A549 (cell line): ENCODE data around the gene GMEB2. TPM values are rescaled to one million over a fixed set of nuclear protein-coding genes. Genes with fewer than 3 reads are reported as not detected.

Source experiments
- ATAC-seq, 2 experiments: fragments of 200-7000 bp in 1 of 2; fragments of >200 bp in 1 of 2; cut with Nextera tagmentation in 1 of 2; cut with Tn5 transposase in 1 of 2; 3 replicates each; pipeline versions ENCODE4 v1.8.0 to v1.9.1; 2018 to 2020; ENCODE audit warnings: mild to moderate bottlenecking in 1 of 2, moderate library complexity in 1 of 2
- CTCF ChIA-PET: fragments of 300-600 bp; sonication (Branson Sonifier 250); formaldehyde crosslinking; extraction: SDS; loops from one replicate; lab custom pipeline; 2021; ENCODE audit warnings: antibody characterized with exemption, inconsistent platforms; lab: Yijun Ruan, JAX
- POLR2A ChIA-PET: fragments of 350-600 bp; formaldehyde crosslinking; extraction: SDS; loops from one replicate; lab custom pipeline; 2021; ENCODE audit warnings: antibody characterized with exemption, inconsistent platforms; lab: Yijun Ruan, JAX
- DNase-seq, 2 experiments: peaks; one replicate each; pipeline versions ENCODE4 v3.0.0 to v3.0.0-alpha.2; 2011 to 2016; ENCODE audit warnings: low read depth in 1 of 2, low spot score in 1 of 2
- FAIRE-seq: peaks from 2 replicates; lab custom pipeline; 2011; peaks lifted over from hg19 to GRCh38; lab: Jason Lieb, UNC
- H3K27ac ChIP-seq, 2 experiments: fragments of >200 bp; sonication (Bioruptor Twin); formaldehyde crosslinking; 3 replicates each; pipeline ENCODE4 v1.5.1; 2016 to 2017
- H3K4me1 ChIP-seq: fragments of >200 bp; sonication (Bioruptor Twin); formaldehyde crosslinking; 3 replicates; pipeline ENCODE4 v1.6.1; 2016
- H3K4me2 ChIP-seq: fragments of >200 bp; sonication (Bioruptor Twin); formaldehyde crosslinking; 3 replicates; pipeline ENCODE4 v1.6.1; 2016
- H3K4me3 ChIP-seq: fragments of >200 bp; sonication (Bioruptor Twin); formaldehyde crosslinking; 3 replicates; pipeline ENCODE4 v1.5.1; 2016
- H3K9me3 ChIP-seq: fragments of >200 bp; sonication (Bioruptor Twin); formaldehyde crosslinking; 3 replicates; pipeline ENCODE4 v1.6.1; 2016
- CHD2 ChIP-seq: fragments of 150-350 bp; IDR thresholded peaks from 2 replicates; pipeline ENCODE4 v1.6.1; 2014; ENCODE audit warnings: low read length; ENCODE audit not compliant: partially characterized antibody
- CHD4 ChIP-seq: fragments of 200-600 bp; sonication (generic); IDR thresholded peaks from 2 replicates; pipeline ENCODE4 v1.6.1; 2016; ENCODE audit warnings: antibody characterized with exemption, mild to moderate bottlenecking, borderline replicate concordance
- EHF ChIP-seq: fragments of 250-450 bp; sonication (Bioruptor Pico); IDR thresholded peaks from 2 replicates; pipeline ENCODE4 v1.5.0; 2020; ENCODE audit warnings: mild to moderate bottlenecking
- FOSL2 ChIP-seq, 2 experiments: fragments of 450-650 bp in 1 of 2; fragments of >200 bp in 1 of 2; sonication (Bioruptor Twin) in 1 of 2; formaldehyde crosslinking; IDR thresholded peaks; 2 replicates each; pipeline versions ENCODE4 v1.5.0 to v1.6.1; 2016 to 2020; ENCODE audit warnings: mild to moderate bottlenecking in 1 of 2, moderate library complexity in 1 of 2
- GATA3 ChIP-seq: IDR thresholded peaks from 2 replicates; pipeline ENCODE4 v1.6.1; 2012; ENCODE audit warnings: borderline replicate concordance
- HEYL ChIP-seq: fragments of 250-450 bp; sonication (Bioruptor Pico); IDR thresholded peaks from 2 replicates; pipeline ENCODE4 v1.8.0; 2021; ENCODE audit warnings: mild to moderate bottlenecking, moderate library complexity
- HOXB13 ChIP-seq: fragments of 250-450 bp; sonication (Bioruptor Pico); IDR thresholded peaks from 2 replicates; pipeline ENCODE4 v1.5.0; 2020; ENCODE audit warnings: low read depth, mild to moderate bottlenecking, moderate library complexity
- HOXB5 ChIP-seq: fragments of 250-450 bp; sonication (Bioruptor Pico); IDR thresholded peaks from 2 replicates; pipeline ENCODE4 v1.5.0; 2020; ENCODE audit warnings: mild to moderate bottlenecking, moderate library complexity
- JUNB ChIP-seq: fragments of >200 bp; sonication (Bioruptor Twin); formaldehyde crosslinking; IDR thresholded peaks from 2 replicates; pipeline ENCODE4 v1.6.1; 2016
- KDM1A ChIP-seq: fragments of 200-600 bp; sonication (generic); IDR thresholded peaks from 2 replicates; pipeline ENCODE4 v1.6.1; 2016; ENCODE audit warnings: low read depth, mild to moderate bottlenecking
- NFE2L2 ChIP-seq: fragments of 150-350 bp; conservative IDR thresholded peaks from 2 replicates; pipeline ENCODE4 v1.6.1; 2014; ENCODE audit warnings: low read length
- RARB ChIP-seq: fragments of 250-450 bp; sonication (Bioruptor Pico); IDR thresholded peaks from 2 replicates; pipeline ENCODE4 v1.8.0; 2021; ENCODE audit warnings: mild to moderate bottlenecking, moderate library complexity
- RCOR1 ChIP-seq: fragments of 150-350 bp; IDR thresholded peaks from 2 replicates; pipeline ENCODE4 v1.6.1; 2014; ENCODE audit warnings: antibody characterized with exemption, low read length, low read depth
- RFX5 ChIP-seq: fragments of 450-650 bp; IDR thresholded peaks from 2 replicates; pipeline ENCODE4 v1.7.1; 2014; ENCODE audit warnings: antibody characterized with exemption, mild to moderate bottlenecking, moderate library complexity
- SMC3 ChIP-seq: fragments of >200 bp; sonication (Bioruptor Twin); formaldehyde crosslinking; IDR thresholded peaks from 3 replicates; pipeline ENCODE4 v1.6.1; 2018; ENCODE audit warnings: inconsistent platforms
- TFCP2L1 ChIP-seq: fragments of 250-450 bp; sonication (Bioruptor Pico); IDR thresholded peaks from 2 replicates; pipeline ENCODE4 v1.5.0; 2021; ENCODE audit warnings: mild to moderate bottlenecking
- TP53 ChIP-seq: fragments of 250-450 bp; sonication (Bioruptor Pico); IDR thresholded peaks from 2 replicates; pipeline ENCODE4 v1.5.0; 2021; ENCODE audit warnings: mild to moderate bottlenecking, moderate library complexity
- ZSCAN20 ChIP-seq: fragments of 250-450 bp; sonication (Bioruptor Pico); IDR thresholded peaks from 2 replicates; pipeline ENCODE4 v1.8.0; 2022; ENCODE audit warnings: mild to moderate bottlenecking, moderate library complexity
- WGBS: methylation state at CpG from one replicate; pipeline ENCODE4 v1.1.6; 2017; ENCODE audit errors: missing lambda C conversion rate; 5-methylcytosine and 5-hydroxymethylcytosine counted together
- polyA plus RNA-seq, 4 experiments: library from polyadenylated mRNA; depleted of rRNA in 3 of 4; stranded (reverse); fragments of >200 nt; fragmentation: RNase III in 1 of 4; extraction: RNeasy Plus Mini Kit Qiagen cat#74134 plus additional on column Dnase treatment in 1 of 4; gene quantifications; 2 replicates in 3 of 4; 3 replicates in 1 of 4; pipeline ENCODE4 v1.2.3, GENCODE V29; 2011 to 2017
- TF ChIP-seq, protein P1 (sequence below): fragments of 150-350 bp; IDR thresholded peaks from 2 replicates; pipeline ENCODE4 v1.6.1; 2014; ENCODE audit warnings: low read depth, mild to moderate bottlenecking, low read length
- TF ChIP-seq, protein P2 (sequence below): fragments of 200-600 bp; sonication (generic); IDR thresholded peaks from 2 replicates; pipeline ENCODE4 v1.6.1; 2016; ENCODE audit warnings: antibody characterized with exemption, mild to moderate bottlenecking, moderate library complexity
- TF ChIP-seq, protein P3 (sequence below): IDR thresholded peaks from 2 replicates; pipeline ENCODE4 v1.6.1; 2012
- TF ChIP-seq, protein P4 (sequence below): fragments of 250-450 bp; sonication (Bioruptor Pico); IDR thresholded peaks from 2 replicates; pipeline ENCODE4 v1.5.0; 2020; ENCODE audit warnings: low read depth, mild to moderate bottlenecking, moderate library complexity

Gene GMEB2
- polyA plus RNA-seq, 2 of the 4 experiments (the other 2 are of a cell fraction): 6.5 to 6.8 TPM

DNA sequence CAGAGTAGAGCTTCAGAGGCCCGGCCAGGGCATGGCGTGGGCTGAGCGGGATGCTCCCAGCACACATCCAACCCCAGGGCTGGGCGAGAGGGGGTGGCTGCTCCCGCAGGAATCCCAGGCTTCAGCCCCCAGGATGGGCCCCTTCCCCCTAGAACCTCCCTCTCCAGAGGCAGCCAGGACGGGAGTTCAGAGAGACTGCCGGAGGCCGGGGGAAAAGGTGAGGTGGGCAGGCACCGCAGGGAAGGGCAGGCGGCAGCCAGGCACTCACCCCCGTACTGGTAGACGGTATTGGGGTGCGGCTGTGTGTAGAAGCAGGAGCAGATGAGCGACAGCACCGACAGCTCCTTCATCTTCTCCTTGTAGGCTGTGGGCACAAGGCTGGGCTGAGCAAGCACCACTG, 17.0 kb upstream of the GMEB2 start:
- Histone ChIP-seq H3K4me2 (no peak overlapping the region), H3K4me1 (peaks cover 9% of the 10 kb centered on the region; the same call in 2 of the 3 replicates), H3K27ac (no peak overlapping the region), H3K9me3 (no peaks in the 10 kb centered on the region), H3K4me3 (no peak overlapping the region)
- WGBS: 79% methylated on average over 15 of the region's 15 CpGs
- FAIRE-seq (no peak), DNase-seq (no peak), ATAC-seq (no peak)
- ChIA-PET CTCF (interaction anchor here (0.6 to 1.3 kb wide), 2 partner anchors 63 to 106 kb away, joined by 3 to 4 read pairs; no protein-coding TSS in a partner anchor), POLR2A (no interaction called here)
- TF ChIP-seq CHD2 (no peak), KDM1A (no peak), TP53 (CRISPR knock-in tag) (no peak), NFE2L2 (no peak), FOSL2 (IDR thresholded peaks at IDR 0.05) (no peak), FOSL2 (CRISPR knock-in tag; IDR thresholded peaks at IDR 0.05) (no peak), TFCP2L1 (CRISPR knock-in tag) (no peak), CHD4 (no peak), HOXB13 (CRISPR knock-in tag) (no peak), GATA3 (no peak), RARB (no peak), HEYL (no peak)
- TF ChIP-seq, protein P1, sequence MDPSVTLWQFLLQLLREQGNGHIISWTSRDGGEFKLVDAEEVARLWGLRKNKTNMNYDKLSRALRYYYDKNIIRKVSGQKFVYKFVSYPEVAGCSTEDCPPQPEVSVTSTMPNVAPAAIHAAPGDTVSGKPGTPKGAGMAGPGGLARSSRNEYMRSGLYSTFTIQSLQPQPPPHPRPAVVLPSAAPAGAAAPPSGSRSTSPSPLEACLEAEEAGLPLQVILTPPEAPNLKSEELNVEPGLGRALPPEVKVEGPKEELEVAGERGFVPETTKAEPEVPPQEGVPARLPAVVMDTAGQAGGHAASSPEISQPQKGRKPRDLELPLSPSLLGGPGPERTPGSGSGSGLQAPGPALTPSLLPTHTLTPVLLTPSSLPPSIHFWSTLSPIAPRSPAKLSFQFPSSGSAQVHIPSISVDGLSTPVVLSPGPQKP: no peak
- TF ChIP-seq, protein P2, sequence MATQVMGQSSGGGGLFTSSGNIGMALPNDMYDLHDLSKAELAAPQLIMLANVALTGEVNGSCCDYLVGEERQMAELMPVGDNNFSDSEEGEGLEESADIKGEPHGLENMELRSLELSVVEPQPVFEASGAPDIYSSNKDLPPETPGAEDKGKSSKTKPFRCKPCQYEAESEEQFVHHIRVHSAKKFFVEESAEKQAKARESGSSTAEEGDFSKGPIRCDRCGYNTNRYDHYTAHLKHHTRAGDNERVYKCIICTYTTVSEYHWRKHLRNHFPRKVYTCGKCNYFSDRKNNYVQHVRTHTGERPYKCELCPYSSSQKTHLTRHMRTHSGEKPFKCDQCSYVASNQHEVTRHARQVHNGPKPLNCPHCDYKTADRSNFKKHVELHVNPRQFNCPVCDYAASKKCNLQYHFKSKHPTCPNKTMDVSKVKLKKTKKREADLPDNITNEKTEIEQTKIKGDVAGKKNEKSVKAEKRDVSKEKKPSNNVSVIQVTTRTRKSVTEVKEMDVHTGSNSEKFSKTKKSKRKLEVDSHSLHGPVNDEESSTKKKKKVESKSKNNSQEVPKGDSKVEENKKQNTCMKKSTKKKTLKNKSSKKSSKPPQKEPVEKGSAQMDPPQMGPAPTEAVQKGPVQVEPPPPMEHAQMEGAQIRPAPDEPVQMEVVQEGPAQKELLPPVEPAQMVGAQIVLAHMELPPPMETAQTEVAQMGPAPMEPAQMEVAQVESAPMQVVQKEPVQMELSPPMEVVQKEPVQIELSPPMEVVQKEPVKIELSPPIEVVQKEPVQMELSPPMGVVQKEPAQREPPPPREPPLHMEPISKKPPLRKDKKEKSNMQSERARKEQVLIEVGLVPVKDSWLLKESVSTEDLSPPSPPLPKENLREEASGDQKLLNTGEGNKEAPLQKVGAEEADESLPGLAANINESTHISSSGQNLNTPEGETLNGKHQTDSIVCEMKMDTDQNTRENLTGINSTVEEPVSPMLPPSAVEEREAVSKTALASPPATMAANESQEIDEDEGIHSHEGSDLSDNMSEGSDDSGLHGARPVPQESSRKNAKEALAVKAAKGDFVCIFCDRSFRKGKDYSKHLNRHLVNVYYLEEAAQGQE: no peak

DNA sequence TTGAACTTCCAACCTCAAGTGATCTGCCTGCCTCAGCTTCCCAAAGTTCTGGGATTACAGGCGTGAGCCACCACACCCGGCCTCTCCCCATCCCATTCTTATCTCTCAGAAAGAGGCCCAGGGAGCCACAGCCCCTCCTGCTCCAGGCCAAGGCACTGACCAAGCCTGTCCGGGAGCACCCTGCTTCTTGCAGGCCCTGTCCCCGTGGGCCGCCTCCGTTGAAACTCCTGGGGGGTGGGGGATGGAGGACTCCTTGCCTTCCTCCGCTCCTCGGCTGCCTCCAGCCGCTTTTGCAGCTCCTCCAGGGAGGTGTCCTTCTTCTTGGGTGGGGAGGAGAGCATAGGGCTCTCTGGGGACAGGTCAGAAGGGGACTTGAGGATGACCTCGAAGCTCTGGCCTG, 16.6 kb upstream of the GMEB2 start:
- Histone ChIP-seq H3K9me3 (no peaks in the 10 kb centered on the region), H3K4me3 (no peak overlapping the region), H3K4me1 (peaks cover 9% of the 10 kb centered on the region; the same call in 2 of the 3 replicates), H3K27ac (no peak overlapping the region), H3K4me2 (no peak overlapping the region)
- DNase-seq: no peak
- ATAC-seq: no peak
- 83% methylated on average over 7 of the region's 10 CpGs for WGBS
- TF ChIP-seq ZSCAN20 (CRISPR knock-in tag) (no peak), RFX5 (no peak), HOXB5 (CRISPR knock-in tag) (no peak), SMC3 (no peak), RCOR1 (no peak), CHD2 (no peak), TFCP2L1 (CRISPR knock-in tag) (no peak), EHF (no peak), JUNB (no peak)
- TF ChIP-seq, protein P3, sequence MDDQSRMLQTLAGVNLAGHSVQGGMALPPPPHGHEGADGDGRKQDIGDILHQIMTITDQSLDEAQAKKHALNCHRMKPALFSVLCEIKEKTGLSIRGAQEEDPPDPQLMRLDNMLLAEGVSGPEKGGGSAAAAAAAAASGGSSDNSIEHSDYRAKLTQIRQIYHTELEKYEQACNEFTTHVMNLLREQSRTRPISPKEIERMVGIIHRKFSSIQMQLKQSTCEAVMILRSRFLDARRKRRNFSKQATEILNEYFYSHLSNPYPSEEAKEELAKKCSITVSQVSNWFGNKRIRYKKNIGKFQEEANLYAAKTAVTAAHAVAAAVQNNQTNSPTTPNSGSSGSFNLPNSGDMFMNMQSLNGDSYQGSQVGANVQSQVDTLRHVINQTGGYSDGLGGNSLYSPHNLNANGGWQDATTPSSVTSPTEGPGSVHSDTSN: no peak
- TF ChIP-seq, protein P4, sequence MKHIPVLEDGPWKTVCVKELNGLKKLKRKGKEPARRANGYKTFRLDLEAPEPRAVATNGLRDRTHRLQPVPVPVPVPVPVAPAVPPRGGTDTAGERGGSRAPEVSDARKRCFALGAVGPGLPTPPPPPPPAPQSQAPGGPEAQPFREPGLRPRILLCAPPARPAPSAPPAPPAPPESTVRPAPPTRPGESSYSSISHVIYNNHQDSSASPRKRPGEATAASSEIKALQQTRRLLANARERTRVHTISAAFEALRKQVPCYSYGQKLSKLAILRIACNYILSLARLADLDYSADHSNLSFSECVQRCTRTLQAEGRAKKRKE (CRISPR knock-in tag): no peak
- POLR2A ChIA-PET: no interaction called here
- CTCF ChIA-PET: interaction anchor here (0.6 to 1.3 kb wide), 2 partner anchors 63 to 106 kb away, joined by 3 to 4 read pairs; no protein-coding TSS in a partner anchor
- no peak for FAIRE-seq
